GM15510 (cell line): ENCODE data around the gene TOMM22.

Source experiments
- POLR2A ChIP-seq: IDR thresholded peaks from 3 replicates; pipeline ENCODE4 v1.6.1; 2011; ENCODE audit warnings: borderline replicate concordance; ENCODE audit not compliant: insufficient read length; ENCODE audit errors: extremely low read depth

Gene TOMM22

GRCh38 chr22:38733329-38733723, 51.6 kb downstream of the TOMM22 start:
- TF ChIP-seq POLR2A = no peak

- TF ChIP-seq POLR2A = no peak
These were observed 52.1 kb downstream of the TOMM22 start for GRCh38 chr22:38733724-38734381.

- TF ChIP-seq POLR2A = no peak
These were observed 52.8 kb downstream of the TOMM22 start for GRCh38 chr22:38734421-38735100.
